Activated T-helper 1 cell treated with anti-CD3 and anti-CD28 coated beads, Interleukin-2, amount 50 U/mL, for 16 hours (primary cell): ENCODE results near the gene ZNF724.
"Not testable (repeated sequence)": the region's sequence is repeated elsewhere in the genome, so short reads cannot be mapped to it uniquely, and the experiment has no call there.

ENCODE experiments used
- DNase-seq, 2 donors: peaks; one replicate each; pipeline ENCODE4 v3.0.0-alpha.2; 2020; ENCODE audit warnings: low read depth in 1 of 2, low spot score in 1 of 2

ZNF724 gene

DNA sequence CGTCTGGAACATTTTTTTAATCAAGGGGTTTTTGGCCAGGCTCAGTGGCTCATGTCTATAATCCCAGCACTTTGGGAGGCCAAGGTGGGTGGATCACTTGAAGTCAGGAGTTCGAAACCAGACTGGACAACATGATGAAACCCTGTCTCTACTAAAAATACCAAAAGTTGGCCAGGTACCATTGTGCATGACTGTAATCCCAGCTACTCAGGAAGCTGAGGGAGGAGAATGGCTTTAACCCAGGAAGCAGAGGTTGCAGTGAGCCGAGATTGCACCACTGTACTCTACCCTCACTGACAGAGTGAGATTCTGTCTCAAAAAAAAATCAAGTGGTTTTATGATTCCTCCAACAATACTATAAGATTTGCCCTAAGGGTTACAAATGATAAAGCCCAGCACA is 3.1 kb upstream of the ZNF724 start:
- not testable (repeated sequence) for DNase-seq

DNA sequence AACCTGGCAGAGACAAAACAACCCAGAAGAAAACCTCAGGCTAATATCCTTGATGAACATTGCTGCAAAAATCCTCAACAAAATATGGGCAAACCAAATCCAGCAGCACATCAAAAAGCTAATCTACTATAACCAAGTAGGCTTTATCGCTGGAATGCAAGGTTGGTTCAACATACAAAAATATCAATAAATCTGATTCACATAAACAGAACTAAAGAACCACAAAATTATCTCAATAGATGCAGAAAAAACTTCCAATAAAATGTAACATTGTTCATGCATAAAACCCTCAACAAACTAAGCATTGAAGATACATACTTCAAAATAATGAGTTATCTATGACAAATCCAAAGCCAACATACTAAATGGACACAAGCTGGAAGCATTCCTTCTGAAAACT is 8.8 kb downstream of the ZNF724 start:
- no peak for DNase-seq

DNA sequence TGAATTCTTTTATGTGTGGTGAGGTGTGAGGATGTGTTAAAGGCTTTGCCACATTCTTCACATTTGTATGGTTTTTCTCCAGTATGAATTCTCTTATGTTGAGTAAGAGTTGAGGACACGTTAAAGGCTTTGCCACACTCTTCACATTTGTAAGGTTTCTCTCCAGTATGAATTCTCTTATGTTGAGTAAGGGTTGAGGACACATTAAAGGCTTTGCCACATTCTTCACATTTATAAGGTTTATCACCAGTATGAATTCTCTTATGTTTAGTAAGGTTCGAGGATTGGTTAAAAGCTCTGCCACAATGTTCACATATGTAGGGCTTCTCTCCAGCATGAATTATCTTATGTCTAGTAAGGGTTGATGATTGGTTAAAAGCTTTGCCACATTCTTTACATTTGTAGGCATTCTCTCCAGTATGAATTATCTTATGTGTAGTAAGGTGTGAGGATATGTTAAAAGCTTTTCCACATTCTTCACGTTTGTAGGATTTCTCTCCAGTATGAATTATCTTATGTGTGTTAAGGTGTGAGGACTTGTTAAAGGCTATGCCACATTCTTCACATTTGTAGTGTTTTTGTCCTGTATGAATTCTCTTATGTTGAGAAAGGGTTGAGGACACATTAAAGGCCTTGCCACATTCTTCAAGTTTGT is 27.1 kb downstream of the ZNF724 start:
- DNase-seq: no peak

DNA sequence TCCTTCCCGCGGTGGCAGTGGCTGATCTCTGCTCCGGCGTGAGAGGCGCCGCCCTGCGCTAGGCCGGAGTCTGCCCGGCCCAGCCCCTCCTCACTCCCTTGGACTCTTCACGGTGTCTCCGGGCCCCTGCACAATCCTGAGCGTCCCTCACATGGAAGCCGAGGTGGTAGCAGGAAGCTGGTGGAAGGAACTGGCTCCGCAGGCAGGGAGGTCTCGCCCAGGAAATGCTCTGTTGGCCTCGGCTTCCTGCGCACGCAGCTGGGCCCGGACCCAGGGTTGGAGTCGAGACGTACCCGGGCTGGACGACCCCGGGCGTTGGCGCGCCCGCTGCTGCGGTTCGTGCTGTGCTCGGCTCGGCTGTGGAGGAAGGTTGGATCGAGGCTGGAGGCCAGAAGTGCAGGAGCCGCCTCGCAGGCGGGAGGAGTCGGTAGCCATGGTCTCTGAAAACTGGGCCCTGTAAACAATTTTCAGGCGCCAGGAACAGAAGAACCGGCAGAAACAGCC is 46.3 kb downstream of the ZNF724 start:
- DNase-seq: no peak

DNA sequence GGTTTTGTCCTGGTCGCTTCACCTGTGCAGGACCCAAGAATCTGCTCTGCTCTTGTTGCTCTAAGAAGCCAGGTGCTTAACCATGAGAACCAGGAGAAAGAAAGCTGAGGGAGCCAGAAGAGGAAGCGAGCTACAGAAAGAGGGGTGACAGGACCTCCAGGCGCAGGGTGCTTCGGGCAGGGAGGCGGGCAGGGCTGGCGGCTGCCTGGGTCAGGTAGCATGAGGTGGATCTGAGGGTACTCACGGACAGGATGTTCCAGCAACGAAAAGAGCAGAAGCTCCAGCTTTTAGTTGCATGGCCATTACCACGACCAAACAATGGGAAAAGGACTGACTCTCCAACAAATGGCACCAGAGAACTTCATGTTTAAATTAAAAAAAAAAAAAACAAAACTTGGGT is 59.9 kb downstream of the ZNF724 start:
- no peak for DNase-seq

DNA sequence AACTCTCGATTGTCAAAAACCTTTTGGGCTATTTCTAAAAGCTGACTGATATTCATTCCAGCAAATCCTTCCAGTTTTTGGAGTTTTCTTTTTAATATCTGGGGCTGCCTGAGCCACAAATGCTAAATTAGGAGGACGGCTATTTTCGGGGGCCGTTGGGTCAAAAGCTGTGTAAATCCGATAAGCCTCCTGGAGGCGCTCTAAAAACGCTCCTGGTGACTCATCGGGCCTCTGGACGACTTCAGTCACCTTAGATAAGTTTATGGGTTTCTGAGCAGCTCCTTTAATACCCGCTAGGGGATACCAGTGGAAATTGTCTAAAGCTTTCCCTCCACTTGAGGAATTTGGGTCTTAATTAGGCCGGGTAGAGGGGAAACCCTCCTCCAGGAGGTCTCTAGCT is 66.9 kb downstream of the ZNF724 start:
- no peak for DNase-seq
